ENCODE data around the gene C21orf58. TPM values are rescaled to one million over a fixed set of nuclear protein-coding genes. Genes with fewer than 3 reads are reported as not detected.

Gene C21orf58
- total RNA-seq, 1 experiment from 2014 or later, result 15.3 TPM

GRCh38 chr21:46252840-46253239 lies 70.8 kb downstream of the C21orf58 start:
- no peak overlapping the region for H3K27ac ChIP-seq (ENCODE audit: low read length)
- intact Hi-C loops (cut with micrococcal nuclease), result no loop called here
- H4K20me1 ChIP-seq (ENCODE audit: low read length), result no peaks in the 10 kb centered on the region
- peaks cover 66% of the 10 kb centered on the region for H3K36me3 ChIP-seq (ENCODE audit: low read depth, low read length)
- H3K9me3 ChIP-seq (ENCODE audit: low read length), result no peaks in the 10 kb centered on the region
- DNase-seq (no peak), ATAC-seq (no peak)
- no TSS peak for BruUV-seq (replicated peaks)
- no peak overlapping the region for H3K9ac ChIP-seq (ENCODE audit: low read length)
- no peaks in the 10 kb centered on the region for H3K4me1 ChIP-seq (ENCODE audit: insufficient read depth, low read length)
- H3K79me2 ChIP-seq (ENCODE audit: low read length), result no peaks in the 10 kb centered on the region
- no peaks in the 10 kb centered on the region for H3F3A ChIP-seq (ENCODE audit: low read length, unreplicated experiment)
- H3K9me2 ChIP-seq (replicated peaks; ENCODE audit: low read length), result no peaks in the 10 kb centered on the region
- no peak overlapping the region for H3K4me2 ChIP-seq (ENCODE audit: low read length)
- POLR2A ChIA-PET (ENCODE audit: unreplicated experiment), result no interaction called here
- CTCF ChIA-PET, result interaction anchor here (0.7 kb wide), 1 partner anchor 18 kb away, joined by 4 read pairs; no protein-coding TSS in a partner anchor
- TF ChIP-seq EZH2 (IDR thresholded peaks at IDR 0.05; ENCODE audit: low read length, unreplicated experiment) (no peak), EZH2phosphoT487 (IDR thresholded peaks at IDR 0.05; ENCODE audit: borderline replicate concordance, low read length) (no peak), CTCF (conservative IDR thresholded peaks at IDR 0.05; ENCODE audit: low read depth, low read length) (no peak)
- no peak overlapping the region for H3K4me3 ChIP-seq (ENCODE audit: low read length)
- H2AFZ ChIP-seq (ENCODE audit: low read length), result no peak overlapping the region
- no peaks in the 10 kb centered on the region for H3K27me3 ChIP-seq (ENCODE audit: low read length)

Other genes with a start within 250 kb of the C21orf58 start
- 521 and 654 TPM in 2 replicates for gene COL6A2, start 225.8 kb downstream of the C21orf58 start, total RNA-seq (2014; rRNA removed)
- 0.40 and 0.58 TPM in 2 replicates for gene FTCD, start 168.3 kb downstream of the C21orf58 start, total RNA-seq (2014; rRNA removed)
- 41.7 and 49.5 TPM in 2 replicates for gene SPATC1L, start 139.4 kb downstream of the C21orf58 start, total RNA-seq (2014; rRNA removed)
- 45.7 and 53.9 TPM in 2 replicates for gene LSS, start 95.1 kb downstream of the C21orf58 start, total RNA-seq (2014; rRNA removed)
- gene MCM3AP, start 38.3 kb downstream of the C21orf58 start, total RNA-seq (2014; rRNA removed), result 105 and 140 TPM in 2 replicates
- gene YBEY, start 37.5 kb downstream of the C21orf58 start, total RNA-seq (2014; rRNA removed), result 38.2 and 39.0 TPM in 2 replicates
- 51.4 and 93.0 TPM in 2 replicates for gene PCNT, start 286 bp upstream of the C21orf58 start, total RNA-seq (2014; rRNA removed)
- 23.7 and 33.6 TPM in 2 replicates for gene DIP2A, start 135.0 kb upstream of the C21orf58 start, total RNA-seq (2014; rRNA removed)